WTC11 (cell line): ENCODE data around the gene H2BW1. TPM values are rescaled to one million over a fixed set of nuclear protein-coding genes. Genes with fewer than 3 reads are reported as not detected.

Experiments
- ATAC-seq: fragments of 200-7000 bp; cut with Tn5 transposase; 2 replicates; pipeline ENCODE4 v1.10.0; 2021; ENCODE audit warnings: mild to moderate bottlenecking, moderate library complexity
- CTCF ChIA-PET: fragments of 300-600 bp; sonication (Branson Sonifier 250); formaldehyde crosslinking; loops from one replicate; lab custom pipeline; 2021; ENCODE audit warnings: antibody characterized with exemption; lab: Charles Lee
- POLR2A ChIA-PET: fragments of 350-600 bp; sonication (Branson Sonifier 250); formaldehyde crosslinking; loops from one replicate; lab custom pipeline; 2021; ENCODE audit warnings: antibody characterized with exemption; lab: Charles Lee
- DNase-seq: peaks from one replicate; pipeline ENCODE4 v3.0.0; 2021; ENCODE audit warnings: low spot score
- H3K27ac Mint-ChIP-seq: 2 replicates; pipeline ENCODE4 v1.8.0; 2021; ENCODE audit warnings: mixed read lengths
- H3K27me3 Mint-ChIP-seq: 2 replicates; pipeline ENCODE4 v1.8.0; 2021; ENCODE audit warnings: low read depth, mild to moderate bottlenecking, moderate library complexity, mixed read lengths
- H3K36me3 Mint-ChIP-seq: 2 replicates; pipeline ENCODE4 v1.8.0; 2021; ENCODE audit warnings: mixed read lengths
- H3K4me1 Mint-ChIP-seq: 2 replicates; pipeline ENCODE4 v1.8.0; 2022; ENCODE audit warnings: mixed read lengths
- H3K4me3 Mint-ChIP-seq: 2 replicates; pipeline ENCODE4 v1.8.0; 2021; ENCODE audit warnings: mild to moderate bottlenecking, moderate library complexity, mixed read lengths
- H3K9me3 Mint-ChIP-seq: 2 replicates; pipeline ENCODE4 v1.8.0; 2021; ENCODE audit warnings: mixed read lengths
- CBFB ChIP-seq: sonication (generic); formaldehyde crosslinking; IDR thresholded peaks from 2 replicates; pipeline ENCODE4 v1.8.1; 2022; ENCODE audit warnings: mild to moderate bottlenecking, low read depth, missing genetic modification reagents
- E2F4 ChIP-seq: sonication (generic); formaldehyde crosslinking; IDR thresholded peaks from 2 replicates; pipeline ENCODE4 v1.8.1; 2022; ENCODE audit warnings: low read depth, mild to moderate bottlenecking, moderate library complexity, missing genetic modification reagents, borderline replicate concordance
- E2F5 ChIP-seq: sonication (generic); formaldehyde crosslinking; IDR thresholded peaks from 2 replicates; pipeline ENCODE4 v1.8.1; 2022; ENCODE audit warnings: mild to moderate bottlenecking, moderate library complexity, missing genetic modification reagents
- ERG ChIP-seq: fragments of 250-450 bp; sonication (Bioruptor Pico); IDR thresholded peaks from 2 replicates; pipeline ENCODE4 v1.8.0; 2021; ENCODE audit warnings: mild to moderate bottlenecking
- MXD4 ChIP-seq: fragments of 250-450 bp; sonication (Bioruptor Pico); IDR thresholded peaks from 2 replicates; pipeline ENCODE4 v1.8.0; 2021; ENCODE audit warnings: mild to moderate bottlenecking, moderate library complexity, borderline replicate concordance
- NFE2L1 ChIP-seq: sonication (generic); formaldehyde crosslinking; IDR thresholded peaks from 2 replicates; pipeline ENCODE4 v1.8.1; 2023; ENCODE audit warnings: missing genetic modification reagents
- NR3C1 ChIP-seq: sonication (generic); formaldehyde crosslinking; conservative IDR thresholded peaks from 2 replicates; pipeline ENCODE4 v1.8.1; 2023; ENCODE audit warnings: low read depth, mild to moderate bottlenecking, missing genetic modification reagents
- PRDM15 ChIP-seq: sonication (generic); formaldehyde crosslinking; IDR thresholded peaks from 2 replicates; pipeline ENCODE4 v1.8.0; 2022; ENCODE audit warnings: missing genetic modification reagents
- SMAD4 ChIP-seq: sonication (generic); formaldehyde crosslinking; IDR thresholded peaks from 2 replicates; pipeline ENCODE4 v1.8.0; 2022; ENCODE audit warnings: mild to moderate bottlenecking, missing genetic modification reagents
- TP53 ChIP-seq: sonication (generic); formaldehyde crosslinking; IDR thresholded peaks from 2 replicates; pipeline ENCODE4 v1.8.1; 2023; ENCODE audit warnings: mild to moderate bottlenecking, missing genetic modification reagents
- ZNF232 ChIP-seq: sonication (generic); formaldehyde crosslinking; IDR thresholded peaks from 2 replicates; pipeline ENCODE4 v1.8.0; 2022; ENCODE audit warnings: mild to moderate bottlenecking, missing genetic modification reagents
- ZNF263 ChIP-seq: sonication (generic); formaldehyde crosslinking; IDR thresholded peaks from 2 replicates; pipeline ENCODE4 v1.8.1; 2022; ENCODE audit warnings: low read depth, mild to moderate bottlenecking, moderate library complexity, missing genetic modification reagents
- ZNF532 ChIP-seq: fragments of 250-450 bp; sonication (Bioruptor Pico); IDR thresholded peaks from 2 replicates; pipeline ENCODE4 v1.9.0; 2021; ENCODE audit warnings: mild to moderate bottlenecking, borderline replicate concordance
- total RNA-seq: library from RNA; stranded (reverse); gene quantifications from 3 replicates; pipeline ENCODE4 v1.2.3, GENCODE V29; 2021

Gene H2BW1
- total RNA-seq, 1 experiment from 2014 or later = not detected

GRCh38 chrX:104047171-104047570 lies 33.7 kb upstream of the H2BW1 start:
- no peak overlapping the region for H3K4me3 Mint-ChIP-seq
- ATAC-seq = no peak

More at GRCh38 chrX:104047171-104047570, 33.7 kb upstream of the H2BW1 start:
- CTCF ChIA-PET = no interaction called here
- Mint-ChIP-seq H3K9me3 (no peaks in the 10 kb centered on the region), H3K27me3 (peaks cover 3% of the 10 kb centered on the region), H3K36me3 (no peaks in the 10 kb centered on the region), H3K27ac (no peak overlapping the region), H3K4me1 (peaks cover 9% of the 10 kb centered on the region)
- no peak for DNase-seq
- POLR2A ChIA-PET = no interaction called here
- TF ChIP-seq NFE2L1 (CRISPR knock-in tag) = no peak
- TF ChIP-seq ERG (CRISPR knock-in tag) = no peak
- no peak for TF ChIP-seq SMAD4 (CRISPR knock-in tag)
- no peak for TF ChIP-seq ZNF532 (CRISPR knock-in tag)
- TF ChIP-seq TP53 (CRISPR knock-in tag) = no peak
- no peak for TF ChIP-seq ZNF263 (CRISPR knock-in tag)
- TF ChIP-seq NR3C1 (CRISPR knock-in tag) = no peak
- TF ChIP-seq E2F5 (CRISPR knock-in tag) = no peak
- no peak for TF ChIP-seq MXD4
- TF ChIP-seq ZNF232 = no peak
- TF ChIP-seq PRDM15 (CRISPR knock-in tag) = no peak
- TF ChIP-seq E2F4 = no peak
- no peak for TF ChIP-seq CBFB (CRISPR knock-in tag)
